GM18909 (cell line): ENCODE data around the gene RNASE4.
"Not testable (repeated sequence)": the region's sequence is repeated elsewhere in the genome, so short reads cannot be mapped to it uniquely, and the experiment has no call there.

Source experiments
- ATAC-seq: cut with Tn5 transposase; IDR thresholded peaks from one replicate; pipeline ENCODE4 v1.9.1; 2021; ENCODE audit warnings: mild to moderate bottlenecking; ENCODE audit not compliant: unreplicated experiment, poor library complexity

RNASE4 gene

DNA sequence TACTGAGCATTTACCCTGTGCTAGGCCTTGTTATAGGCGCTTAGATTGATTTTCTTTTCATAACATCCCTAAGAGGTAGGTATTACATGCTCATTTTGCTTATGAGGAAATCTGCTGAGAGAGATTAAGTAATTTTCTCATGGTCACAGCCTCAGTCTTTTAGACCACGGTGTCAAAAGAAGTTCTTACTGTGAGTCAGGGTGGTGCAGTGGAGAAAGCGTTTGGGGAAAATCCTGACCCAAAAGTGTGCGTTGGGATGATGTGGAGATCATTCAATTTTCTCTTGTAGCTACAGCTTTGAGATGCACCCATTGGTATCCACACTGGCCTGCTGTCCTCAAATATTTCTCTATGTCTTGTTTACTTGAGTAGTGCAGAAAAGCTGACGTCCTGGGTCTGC is 12.4 kb downstream of the RNASE4 start:
- no peak for ATAC-seq

DNA sequence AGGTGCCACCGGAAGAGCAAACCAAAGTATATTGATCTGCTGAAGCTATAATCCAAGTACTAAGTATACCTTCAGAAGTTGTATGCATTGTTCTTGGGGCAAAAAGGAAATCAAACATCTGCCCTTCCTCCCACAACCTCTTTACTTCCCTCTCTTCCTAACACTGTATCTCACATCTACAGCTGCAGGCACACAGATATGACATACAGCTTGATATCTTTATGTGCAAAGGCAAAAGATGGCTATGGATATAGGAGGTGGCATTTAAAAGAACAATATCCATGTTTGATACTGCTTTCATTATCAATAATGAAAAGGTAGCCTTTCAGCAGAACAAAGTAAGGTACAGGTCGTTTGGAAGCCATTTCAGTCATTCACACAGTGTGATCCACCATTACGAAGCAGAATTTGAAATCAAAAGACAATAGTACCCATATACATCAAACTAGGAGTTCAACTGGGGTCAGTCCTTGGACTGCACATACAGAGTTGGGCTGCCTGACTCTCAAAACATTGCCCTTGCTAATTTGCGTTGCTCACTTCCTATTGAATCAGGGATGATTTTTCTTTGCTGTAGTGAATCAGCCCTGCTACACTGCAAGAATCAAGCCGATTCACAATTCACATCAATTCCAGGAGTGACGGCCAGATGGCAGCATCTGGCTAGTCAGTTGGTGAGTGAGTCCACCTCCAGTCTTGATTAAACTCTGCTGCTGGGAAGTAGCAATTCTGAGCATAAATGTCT is 13.1 kb downstream of the RNASE4 start:
- ATAC-seq, result peak; percentile 71

DNA sequence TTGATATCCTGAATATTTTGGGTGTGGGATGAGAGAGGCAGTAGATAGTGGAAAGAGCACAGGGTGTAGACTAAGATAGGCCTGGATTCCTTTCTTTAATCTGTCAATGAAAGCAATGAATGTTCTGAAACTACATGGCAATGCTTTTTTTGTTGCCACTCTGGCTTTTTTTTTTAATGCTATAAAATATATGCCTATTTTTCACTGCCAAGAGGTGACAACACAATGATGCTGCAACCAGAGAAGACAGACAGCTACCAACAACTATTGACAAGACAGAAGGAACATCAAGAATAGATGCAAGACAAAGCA is 13.6 kb downstream of the RNASE4 start:
- no peak for ATAC-seq

DNA sequence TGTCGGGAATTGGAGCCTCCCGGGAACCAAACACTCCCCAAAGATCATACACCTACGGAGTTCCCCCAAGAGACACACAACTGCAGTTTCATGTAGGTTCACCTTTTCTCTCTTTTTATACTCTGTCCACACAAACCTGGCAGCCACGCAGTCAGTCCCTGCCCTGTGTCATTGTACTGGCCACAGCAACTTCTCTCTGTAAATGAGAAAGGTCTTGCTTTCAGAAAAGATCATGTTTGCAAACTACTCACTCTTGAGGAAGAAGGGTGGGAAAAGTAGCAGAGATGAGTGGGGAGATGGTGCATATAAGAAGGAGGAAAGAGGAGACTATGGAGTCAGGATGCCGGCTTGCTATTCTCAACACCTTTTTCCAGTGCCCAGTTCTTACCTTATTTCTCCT is 14.6 kb downstream of the RNASE4 start:
- ATAC-seq, result no peak

DNA sequence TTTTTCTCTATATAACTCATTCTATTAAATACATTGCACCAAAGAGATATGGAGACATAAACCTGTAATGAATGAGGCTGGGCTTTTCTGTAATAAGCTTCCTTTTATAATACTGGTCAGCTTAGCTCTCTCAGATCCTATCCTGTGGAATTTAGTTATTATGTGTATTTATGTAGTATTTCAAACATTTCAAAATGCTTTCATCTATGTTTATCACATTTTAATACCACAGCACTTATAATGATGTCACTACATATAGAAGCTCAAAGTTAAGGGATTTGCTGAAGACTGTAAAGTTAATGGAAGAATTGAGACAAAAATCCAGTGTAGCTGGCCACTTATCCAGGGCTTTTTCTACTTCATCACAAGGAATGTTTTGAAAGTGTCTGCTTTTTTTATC is 15.6 kb downstream of the RNASE4 start:
- ATAC-seq, result no peak

DNA sequence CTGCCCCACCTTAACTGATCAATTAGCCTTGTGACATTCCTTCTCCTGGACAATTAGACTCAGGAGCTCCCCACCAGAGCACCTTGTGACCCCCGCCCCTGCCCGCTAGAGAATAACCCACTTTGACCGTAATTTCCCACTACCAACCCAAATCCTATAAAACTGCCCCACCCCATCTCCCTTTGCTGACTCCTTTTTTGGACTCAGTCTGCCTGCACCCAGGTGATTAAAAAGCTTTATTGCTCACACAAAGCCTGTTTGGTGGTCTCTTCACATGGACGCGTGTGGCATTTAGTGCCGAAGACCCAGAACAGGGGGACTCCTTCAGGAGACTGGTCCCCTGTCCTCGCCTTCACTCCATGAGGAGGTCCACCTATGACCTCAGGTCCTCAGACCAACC is 16.6 kb downstream of the RNASE4 start:
- ATAC-seq, result not testable (repeated sequence)

DNA sequence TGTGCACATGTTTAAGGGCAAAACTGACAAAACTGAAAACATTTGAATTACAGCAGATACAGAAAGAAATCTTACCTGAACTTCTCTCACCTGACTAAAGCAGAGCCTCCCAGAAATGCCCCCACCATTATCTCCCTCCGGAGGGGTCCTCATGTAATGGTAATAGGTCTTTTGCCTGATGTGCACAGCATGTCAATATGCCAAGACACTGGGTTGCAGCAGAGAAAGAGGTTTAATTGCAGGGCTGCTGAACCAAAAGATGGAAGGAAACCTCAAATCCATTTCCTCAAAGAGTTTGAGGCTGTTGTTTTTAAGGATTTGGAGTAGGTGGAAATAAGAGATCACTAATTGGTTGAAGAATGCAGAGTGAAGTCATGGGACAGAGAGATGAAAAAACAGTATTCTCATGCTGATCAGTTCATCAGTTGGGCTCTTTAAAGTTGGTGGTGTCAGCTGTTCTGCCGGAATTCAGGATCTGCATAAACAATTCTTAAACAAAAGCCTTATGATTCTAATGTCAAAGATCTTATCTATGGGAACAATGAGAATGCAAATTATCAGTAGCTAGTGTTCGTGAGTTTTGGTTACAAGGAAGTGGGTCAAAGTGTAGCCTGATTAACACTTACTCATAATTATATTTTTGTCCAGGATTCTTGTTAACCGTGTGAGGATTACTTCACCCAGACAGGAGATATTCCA is 22.4 kb downstream of the RNASE4 start:
- ATAC-seq, result no peak

DNA sequence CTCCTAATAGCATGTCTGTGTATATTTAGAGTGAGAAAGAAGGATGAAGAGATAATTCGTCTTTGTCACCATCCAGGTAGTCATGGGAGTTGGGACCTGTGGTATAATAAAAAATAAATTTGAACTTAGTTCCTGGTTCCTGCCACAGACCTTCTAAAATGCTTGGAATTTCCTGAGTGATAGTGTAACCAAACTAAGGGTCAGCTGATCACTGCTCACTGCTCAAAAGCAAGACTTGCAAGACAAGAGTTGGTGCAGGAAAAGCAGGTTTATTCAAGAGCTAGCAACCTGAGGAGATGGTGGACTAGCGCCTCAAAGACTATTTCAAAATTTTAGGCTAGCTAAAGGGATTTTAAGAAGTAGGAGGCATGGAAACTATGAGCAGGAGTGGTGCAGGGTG is 23.3 kb downstream of the RNASE4 start:
- no peak for ATAC-seq

DNA sequence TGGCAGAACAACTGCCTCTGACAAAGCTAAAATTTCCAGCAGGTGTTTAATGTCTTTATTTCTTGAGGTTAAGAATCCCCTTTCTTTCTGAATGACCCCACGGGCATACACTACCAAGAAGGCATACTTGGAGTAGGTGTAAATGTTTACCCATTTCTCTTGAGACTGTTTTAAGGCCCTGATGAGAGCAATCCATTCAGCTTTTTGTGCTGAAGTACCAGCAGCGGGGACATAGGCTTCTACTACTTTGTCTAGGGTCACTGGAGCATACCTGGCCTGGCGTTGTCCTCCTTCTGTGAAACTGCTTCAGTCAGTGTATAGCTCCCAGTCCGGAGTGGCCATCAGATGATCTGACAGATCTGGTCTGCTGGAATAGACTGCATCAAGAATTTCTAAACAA is 26.9 kb downstream of the RNASE4 start:
- ATAC-seq, result no peak

DNA sequence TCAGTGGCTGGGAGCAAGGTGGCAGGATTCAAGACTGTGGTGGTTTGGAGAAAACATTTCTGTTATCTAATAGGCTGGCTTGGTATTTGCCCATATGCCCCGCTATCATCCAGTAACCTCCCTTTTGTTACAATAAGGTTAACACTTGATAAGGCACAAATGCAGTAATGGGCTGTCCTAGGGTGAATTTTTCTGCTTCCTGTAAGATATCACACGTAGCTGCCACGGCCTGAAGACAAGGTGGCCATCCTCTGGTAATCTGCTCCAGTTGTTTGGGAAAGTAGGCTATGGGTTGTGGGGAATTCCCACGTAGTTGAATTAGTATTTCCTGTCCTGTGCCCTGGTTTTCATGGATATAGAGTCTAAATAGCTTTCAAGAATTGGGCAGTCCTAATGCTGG is 27.3 kb downstream of the RNASE4 start:
- no peak for ATAC-seq

DNA sequence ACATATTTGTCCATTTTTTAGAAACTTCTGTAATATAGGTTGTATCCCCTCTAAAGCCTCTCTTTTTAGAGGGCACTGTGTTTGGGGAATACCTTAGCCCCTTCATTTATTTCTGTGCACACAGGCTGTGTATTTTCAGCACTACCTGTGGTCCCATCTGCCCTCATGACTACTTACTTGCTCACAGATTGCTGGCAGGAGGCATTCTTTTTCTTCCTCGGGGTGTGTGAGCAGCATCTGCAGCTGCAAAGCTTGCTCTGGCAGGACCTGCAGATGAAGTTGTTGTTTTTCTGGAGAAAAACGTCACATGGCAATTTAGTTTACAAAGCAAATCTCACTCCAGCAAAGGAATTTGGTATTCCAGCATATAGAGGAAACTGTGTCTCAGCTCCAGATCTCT is 28.5 kb downstream of the RNASE4 start:
- ATAC-seq, result no peak

DNA sequence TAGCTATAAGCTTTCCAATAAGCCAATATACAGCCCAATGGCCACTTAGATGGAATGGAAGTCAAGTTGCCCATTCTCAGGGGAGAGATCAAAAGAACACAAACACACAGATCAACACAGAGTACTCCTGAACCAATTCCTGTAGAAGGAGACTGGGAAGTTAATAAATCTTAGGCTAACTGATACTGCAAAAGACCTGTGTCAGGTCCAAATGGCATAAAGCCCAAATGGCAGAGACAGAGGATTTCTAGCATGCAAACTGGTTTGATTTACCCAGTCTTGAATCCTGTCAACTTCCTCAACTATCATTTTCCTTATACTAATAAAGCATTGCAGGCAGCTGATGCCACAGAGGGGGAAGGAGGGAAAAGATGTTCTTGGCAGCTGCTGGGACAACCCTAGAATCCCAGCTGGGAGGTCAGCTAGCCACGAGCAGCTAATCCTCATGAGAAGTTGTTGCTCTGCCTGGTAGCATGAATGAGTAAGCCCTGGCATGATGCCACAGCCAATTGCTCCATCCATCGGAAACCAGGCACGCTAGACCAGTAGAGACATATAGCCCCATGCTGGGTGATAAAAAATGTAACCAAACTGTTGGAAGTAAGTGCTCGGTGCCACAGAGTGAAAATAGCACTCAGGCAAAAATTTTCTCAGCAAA is 30.4 kb downstream of the RNASE4 start:
- no peak for ATAC-seq

DNA sequence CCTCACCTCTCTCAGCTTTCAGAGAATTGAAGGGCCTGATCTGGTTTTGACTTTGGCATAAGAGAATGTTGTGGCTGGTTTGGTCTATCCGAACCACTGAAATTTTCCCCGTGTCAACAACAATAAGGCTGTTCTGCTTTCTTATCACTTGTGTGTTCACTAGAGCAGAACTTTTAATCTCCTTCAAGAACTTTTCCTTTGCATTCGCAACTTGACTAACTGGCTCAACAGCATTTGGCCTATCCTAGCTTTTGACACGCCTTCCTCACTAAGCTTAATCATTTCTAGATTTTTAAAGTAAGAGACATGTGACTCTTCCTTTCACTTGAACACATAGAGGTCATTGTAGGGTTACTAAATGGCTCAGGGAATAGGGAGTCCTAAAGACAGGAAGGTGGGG is 35.4 kb downstream of the RNASE4 start:
- ATAC-seq, result no peak

DNA sequence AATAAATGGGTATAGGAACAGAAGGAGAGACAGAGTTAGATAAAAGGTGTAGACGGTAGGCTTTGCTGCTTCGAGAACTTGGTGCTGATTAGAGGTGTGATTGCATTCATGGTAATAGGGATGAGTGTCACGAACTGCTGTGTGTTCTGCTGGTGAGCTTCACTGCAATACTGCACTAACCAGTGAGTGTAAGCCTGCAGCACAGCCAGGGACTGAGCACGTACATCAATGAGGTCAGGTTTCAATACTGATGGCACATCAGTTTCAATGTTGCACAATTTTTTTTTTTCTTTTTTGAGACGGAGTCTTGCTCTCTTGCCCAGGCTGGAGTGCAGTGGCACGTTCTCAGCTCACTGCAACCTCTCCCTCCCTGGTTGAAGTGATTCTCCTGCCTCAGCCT is 36.4 kb downstream of the RNASE4 start:
- ATAC-seq, result no peak

DNA sequence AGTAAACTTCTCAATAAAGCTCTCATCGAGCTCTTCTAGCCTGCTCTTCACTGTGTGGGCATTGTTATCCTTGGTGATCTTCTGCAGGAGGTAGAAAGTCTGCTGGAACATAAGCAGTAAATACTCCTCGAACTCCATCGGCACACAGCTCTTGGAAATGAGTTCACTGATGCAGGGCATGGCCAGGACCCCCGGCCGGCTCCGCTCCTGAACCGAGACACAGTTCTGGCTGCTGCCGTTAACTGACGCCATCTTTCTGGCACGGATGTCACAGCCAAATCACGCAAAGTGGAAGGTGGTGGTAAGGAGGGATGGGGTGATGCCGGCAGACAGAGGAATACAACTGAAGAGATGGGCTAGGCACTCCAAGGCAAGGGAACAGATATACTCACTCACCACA is 37.7 kb downstream of the RNASE4 start:
- no peak for ATAC-seq

DNA sequence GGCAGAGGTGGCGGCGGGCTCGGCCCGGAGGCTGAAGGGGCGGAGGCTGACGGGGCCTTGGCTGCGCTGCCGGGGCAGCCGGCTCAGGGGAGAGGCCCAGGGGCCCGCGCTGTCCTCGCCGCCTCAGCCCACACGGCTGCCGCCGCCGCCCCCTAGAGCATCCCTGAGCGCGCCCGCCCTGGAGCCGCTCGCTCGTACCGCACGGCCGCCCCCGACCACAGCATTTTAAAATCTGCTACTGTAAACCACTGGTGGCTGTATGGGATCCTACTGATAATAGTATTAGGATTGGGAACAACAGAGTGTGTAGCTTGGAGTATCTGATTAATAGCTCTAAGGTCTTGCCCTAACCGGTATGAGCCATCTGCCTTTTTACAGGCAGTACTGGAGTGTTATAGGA is 39.1 kb downstream of the RNASE4 start:
- no peak for ATAC-seq

DNA sequence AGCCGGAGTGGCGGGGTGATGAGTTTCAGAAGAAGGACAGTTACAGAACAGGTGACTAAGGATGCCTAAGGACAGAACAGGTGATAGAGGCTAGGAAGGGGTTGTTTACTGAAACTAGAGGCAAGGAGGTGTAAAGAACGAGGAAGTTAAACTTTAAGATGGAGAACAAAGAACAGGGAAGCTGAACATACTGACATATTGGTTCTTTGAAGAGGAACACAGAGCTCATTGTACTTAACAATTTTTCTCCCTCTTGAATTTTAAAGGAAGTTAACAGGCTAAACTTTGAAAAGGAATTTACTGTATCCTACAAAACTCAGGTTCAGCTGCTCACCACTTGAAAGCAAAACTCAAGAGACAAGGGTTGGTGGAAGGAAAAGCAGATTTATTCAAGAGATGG is 41.8 kb downstream of the RNASE4 start:
- ATAC-seq, result not testable (repeated sequence)

DNA sequence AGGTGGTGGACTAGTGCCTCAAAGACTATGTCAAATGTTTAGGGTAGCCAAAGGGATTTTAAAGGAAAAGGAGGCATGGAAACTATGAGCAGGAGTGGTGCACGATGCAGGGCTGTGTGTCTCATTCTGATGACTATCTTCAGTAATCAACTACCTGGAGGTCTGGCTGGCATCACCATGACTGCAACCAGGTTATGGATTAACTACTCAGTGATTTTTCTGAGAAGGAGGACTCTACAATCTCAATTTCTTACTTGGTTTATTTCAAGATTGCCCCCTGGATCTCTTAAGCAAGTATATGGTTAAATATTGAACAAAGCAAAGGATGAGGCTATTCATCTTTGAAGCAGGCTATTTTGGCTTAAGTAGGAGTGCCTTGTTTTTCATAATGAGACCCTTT is 42.2 kb downstream of the RNASE4 start:
- ATAC-seq, result no peak

DNA sequence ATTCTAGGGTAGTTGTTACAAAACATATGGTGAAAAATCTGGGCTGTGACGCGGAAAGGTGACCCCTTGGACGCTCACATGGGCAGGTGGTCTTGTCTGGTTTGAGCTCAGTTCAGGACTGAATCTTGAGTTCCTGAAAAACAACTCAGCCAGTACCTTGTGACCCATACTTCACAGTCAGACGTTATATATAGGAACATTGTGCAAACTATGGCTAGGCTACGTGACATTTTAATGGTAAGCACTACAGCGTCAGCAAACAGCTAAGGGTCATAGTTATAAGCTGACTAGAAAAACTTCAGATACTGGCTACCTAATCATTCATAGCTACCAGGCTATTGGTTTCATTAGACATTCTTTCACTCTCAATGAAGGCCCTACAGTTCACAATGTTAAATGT is 46.5 kb downstream of the RNASE4 start:
- no peak for ATAC-seq

DNA sequence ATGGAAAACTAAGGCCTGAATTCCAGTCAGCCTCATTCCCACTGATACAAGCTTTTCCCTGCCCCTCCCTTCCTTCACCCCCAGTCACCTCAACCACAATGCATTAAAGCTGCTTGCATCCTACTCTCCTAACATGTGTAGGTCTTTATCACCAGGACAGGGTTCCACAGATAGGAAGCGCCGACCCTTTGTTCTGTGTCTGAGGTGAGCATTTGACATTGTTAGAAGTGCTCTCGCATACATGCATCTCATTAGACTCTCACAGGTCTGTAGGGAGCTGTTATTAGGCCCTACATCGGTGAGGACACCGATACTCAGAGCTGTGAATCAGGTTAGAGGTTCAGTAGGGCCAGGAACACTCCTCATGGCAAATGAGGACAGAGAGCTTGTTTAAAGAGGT is 48.1 kb downstream of the RNASE4 start:
- ATAC-seq, result no peak

DNA sequence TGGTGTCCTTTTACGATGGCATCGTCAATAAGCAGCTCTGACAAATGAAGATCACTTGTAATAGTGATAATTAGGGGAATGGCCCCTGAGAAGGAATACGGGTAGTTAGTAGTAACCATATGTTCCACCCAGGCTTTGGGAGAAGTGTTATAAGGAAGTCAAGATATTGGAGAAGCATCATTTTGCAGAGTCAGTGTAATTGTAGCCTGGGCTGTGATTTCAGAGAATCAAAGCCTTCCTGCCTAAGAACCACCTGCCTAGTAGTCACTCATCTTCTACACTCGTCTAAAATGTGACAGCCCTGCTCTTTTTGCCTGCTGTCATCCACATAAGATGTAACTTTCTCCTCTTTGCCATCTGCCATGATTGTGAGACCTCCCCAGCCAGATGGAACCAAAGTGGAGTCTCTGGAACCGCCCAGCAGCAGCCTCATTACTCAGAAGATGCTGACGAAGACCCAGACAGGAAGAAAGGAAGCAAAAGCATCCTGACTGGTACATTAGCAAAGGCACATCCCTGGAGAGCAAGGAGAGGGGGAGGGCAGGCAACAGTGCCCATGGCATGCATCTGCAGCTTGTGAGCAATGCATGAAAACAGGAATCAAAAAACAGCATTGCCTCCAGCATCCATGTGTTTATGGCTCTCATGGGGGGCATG is 48.7 kb downstream of the RNASE4 start:
- no peak for ATAC-seq
